Amniotic epithelial cell (primary cell): ENCODE measurements around the gene FADS3.

Experiments used
- DNase-seq: peaks from one replicate; pipeline ENCODE4 v3.0.0-alpha.2; 2010; ENCODE audit warnings: low read depth

Gene FADS3

DNA sequence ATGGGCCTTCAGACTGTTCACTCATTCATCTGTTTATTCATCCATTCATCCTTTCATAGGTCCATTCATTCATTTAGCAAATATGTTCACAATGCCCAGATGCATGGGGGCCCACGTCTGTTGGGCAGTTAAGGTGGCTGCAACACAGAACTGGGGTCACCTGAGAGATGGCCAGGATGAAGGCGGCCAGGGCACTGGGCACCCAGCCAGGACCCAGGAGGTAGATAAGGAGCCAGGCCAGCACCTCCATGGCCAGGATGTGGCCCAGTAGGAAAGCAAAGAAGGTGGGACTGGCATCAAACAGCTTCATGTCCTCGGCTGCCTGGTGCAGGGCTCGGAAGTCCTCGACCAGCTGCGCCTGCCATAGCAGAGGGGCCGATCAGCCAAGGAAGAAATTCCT lies 12.2 kb downstream of the FADS3 start:
- no peak for DNase-seq

DNA sequence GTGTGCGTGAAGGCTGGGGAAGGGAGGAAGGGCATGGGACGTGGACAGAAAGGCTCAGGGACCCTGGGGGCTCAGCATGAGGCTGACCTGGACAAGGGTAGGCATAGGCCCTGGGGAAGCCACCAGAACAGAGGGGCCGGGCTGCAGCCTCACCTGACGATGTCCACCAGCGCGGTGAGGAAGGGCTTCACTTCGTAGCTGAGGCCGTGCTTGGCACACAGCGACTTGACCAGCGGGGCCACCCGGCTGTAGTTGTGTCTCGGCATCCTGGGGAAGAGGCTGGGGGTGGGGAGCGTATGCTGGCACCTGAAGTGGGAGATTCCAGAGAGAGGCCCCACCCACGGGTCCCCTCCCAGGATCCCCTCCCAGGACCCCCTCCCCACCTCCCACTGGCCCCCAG lies 15.6 kb downstream of the FADS3 start:
- DNase-seq = no peak

DNA sequence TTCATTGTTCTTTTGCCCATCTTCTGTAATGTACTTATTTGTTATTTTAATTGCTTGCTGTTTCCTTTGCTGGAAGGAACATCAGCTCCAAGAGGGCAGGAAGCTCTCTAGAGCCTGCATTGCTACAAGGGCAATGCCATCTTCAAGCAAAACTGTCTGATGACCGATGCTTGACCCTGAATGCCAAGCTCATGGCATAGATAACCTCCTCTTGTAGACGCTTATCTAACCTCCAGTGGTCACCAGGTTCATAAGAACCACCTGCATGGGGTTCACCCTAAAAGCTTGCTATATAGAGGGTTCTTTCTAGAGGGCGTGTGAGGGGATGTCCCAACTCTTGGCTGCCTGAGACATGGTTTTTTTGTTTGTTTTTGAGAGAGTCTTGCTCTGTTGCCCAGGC lies 16.5 kb downstream of the FADS3 start:
- no peak for DNase-seq

DNA sequence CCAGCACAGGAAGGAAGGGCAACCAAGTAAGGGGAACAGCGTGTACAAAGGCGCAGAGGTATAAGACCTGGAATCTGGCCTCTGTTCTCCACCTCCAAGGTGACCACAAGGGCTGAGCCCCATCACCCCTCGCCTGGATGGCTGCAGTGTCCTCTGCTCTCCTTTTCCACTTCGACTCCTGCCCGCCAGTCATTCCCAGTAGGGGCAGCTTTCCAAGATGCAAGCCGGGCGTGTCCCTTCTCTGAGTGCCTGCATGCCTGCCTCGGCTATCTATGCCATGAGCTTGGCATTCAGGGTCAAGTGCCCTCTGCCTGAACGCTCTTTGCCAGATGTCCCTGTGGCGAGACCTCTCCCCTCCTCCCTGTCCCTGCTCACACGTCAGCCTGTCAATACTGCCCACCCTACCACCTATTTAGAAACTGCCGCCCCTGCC lies 17.0 kb downstream of the FADS3 start:
- DNase-seq = no peak

DNA sequence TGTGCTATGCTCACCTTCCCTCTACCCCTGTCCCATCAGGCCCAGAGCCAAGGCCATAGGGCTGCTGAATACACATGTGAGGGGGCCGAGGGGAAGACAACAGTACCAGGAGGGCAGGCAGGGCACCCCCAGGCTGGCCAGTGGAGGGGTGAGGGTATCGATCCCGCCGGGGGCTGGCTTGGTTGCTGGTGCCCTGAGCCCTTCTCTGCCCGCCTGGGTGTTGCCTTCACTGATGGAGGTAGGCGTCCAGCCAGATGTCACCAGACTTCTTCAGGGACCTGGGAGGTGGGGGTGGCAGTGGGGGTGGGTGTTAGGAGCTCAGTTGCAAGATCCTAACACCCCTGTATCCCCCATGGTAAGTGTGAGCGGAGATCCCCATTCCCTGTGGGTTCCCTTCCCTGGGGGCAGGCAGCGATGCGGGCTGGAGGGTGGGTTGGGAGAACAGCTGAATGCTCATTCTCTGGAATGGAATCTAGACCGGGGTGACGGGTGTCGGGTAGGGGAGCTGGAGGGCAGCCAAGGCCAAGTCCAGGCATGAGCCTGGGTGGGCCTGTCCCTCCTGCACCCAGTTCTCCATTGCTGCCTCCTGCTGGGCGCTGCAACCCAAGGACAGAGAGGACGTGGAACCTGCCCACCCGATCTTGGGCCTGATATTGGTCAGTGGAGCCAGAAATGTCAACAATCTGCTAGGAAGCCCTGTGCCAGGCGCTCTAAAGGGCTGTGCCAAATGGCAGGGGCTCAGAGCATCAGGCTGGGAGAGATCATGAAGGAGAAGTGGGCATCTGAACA lies 17.6 kb downstream of the FADS3 start:
- no peak for DNase-seq

DNA sequence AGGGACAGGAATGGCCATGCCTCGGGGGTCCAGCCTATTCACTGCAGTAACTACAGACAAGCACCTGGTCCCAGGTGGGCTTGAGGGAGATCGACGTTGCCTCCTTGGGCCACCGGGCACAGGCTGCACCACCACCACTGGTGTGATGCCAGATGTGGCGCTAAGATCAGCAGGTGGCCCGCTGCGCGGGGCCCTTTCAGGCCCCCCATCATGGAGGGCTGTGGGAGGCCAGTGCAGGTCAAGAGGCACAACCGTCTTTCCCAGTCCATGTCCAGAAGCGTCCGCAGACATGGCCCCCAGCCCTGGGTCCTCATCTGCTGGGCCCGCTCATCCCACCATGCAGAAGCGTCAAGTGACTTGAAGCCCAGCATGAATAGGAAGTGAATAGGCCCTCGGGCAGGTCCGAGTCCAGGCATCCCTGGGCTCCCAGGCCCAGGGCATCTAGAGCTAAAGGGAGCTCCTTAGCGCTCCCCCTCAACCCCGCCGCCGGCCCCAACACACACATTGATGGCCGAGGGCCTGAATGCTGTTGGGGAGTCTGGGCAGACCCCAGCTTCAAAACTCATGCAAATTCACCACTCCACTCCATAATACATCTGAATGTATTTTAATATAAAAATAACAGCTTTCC lies 18.3 kb downstream of the FADS3 start:
- DNase-seq = no peak

DNA sequence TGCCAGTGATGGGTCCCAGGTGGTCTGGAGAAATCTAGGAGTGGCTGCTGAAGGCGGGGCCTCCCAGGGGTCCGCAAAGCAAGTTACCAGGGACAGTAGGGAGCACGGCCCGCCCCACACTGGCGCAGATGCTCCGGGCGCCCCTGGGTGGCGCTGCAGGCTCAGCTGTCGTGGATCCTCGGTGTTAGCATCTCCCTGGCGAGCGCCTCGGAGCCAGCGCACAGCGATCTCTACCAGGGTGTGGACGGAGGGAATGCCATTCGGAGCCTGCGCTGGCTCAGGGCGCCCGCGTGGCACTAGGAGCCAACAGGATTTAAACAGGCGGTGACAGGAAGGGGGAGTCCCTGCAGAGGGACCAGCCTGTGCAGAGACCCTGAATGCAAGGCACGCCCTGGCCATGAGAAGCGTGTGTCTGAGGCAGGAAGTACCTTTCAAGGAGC lies 20.2 kb downstream of the FADS3 start:
- DNase-seq = peak; percentile 51

DNA sequence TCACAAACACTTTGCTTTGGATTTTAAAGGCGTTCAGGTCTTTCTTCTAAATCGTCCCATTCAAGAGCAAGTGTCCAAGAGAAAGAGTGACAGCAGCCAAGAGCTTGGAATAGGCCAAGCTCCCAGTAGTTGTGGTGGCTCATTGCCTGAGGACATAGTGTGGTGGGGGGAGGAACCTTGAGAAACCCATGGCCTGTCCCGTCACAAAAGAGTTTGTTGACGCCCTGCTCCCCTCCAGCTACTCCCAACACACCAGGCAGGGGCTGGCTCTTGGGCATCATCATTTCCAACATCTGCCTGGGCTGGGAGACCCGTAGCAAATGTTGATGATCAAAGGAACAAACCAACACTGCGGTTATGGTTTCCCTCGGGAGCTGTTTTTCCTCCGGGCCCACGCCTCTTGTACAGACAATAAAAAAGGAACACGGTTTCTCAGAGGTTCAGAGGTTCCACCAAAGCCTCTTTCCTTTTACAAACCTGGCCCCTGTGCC lies 20.8 kb downstream of the FADS3 start:
- no peak for DNase-seq

DNA sequence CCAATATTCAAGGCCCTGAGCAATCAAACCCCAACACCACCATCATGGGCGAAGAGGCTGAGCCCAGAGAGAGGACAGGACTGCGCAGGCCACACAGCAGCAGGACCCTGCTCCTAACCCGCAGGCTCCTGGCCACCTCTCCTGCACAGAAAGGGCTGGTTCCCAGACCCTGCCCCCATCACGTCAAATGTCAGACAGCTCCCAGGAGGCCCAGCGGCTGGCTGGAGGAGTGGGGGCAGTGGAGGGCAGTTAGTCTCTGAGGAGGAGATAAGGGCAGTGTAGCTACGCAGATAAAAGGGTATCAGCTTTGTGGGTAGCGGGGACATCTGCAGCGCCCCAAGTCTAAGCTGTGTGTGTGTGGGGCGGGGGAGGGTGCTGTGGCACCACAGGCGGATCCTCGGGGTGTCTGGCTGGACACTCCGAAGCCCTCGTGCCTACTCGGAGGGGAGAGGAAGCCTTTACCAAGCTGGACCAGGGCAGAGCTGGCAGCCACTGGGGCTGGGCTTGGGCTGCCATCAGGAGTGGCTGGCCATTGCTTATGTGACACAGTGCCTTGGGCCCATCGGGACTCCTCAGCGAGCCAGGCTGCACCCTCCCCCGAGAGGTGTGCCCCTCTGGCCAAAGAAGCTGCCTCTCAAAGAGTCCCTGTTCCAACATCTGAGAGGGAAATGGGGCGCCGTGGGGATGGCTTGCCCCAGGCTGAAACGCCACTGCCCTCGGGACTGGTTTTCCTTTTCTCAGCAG lies 21.5 kb downstream of the FADS3 start:
- no peak for DNase-seq

DNA sequence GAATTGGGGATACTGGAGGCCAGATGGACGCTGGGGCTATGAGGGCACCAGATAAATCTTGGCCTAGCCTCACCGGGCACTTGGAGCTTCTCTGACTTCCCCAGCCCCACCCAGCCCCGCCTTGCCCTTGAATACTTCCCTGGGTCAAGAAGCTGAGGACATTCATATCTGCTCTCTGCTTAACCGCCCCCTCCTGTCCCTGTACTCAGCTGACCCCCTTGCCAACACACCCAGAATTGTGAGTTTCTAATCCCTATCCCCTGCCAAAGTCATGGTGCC lies 22.0 kb downstream of the FADS3 start:
- no peak for DNase-seq

DNA sequence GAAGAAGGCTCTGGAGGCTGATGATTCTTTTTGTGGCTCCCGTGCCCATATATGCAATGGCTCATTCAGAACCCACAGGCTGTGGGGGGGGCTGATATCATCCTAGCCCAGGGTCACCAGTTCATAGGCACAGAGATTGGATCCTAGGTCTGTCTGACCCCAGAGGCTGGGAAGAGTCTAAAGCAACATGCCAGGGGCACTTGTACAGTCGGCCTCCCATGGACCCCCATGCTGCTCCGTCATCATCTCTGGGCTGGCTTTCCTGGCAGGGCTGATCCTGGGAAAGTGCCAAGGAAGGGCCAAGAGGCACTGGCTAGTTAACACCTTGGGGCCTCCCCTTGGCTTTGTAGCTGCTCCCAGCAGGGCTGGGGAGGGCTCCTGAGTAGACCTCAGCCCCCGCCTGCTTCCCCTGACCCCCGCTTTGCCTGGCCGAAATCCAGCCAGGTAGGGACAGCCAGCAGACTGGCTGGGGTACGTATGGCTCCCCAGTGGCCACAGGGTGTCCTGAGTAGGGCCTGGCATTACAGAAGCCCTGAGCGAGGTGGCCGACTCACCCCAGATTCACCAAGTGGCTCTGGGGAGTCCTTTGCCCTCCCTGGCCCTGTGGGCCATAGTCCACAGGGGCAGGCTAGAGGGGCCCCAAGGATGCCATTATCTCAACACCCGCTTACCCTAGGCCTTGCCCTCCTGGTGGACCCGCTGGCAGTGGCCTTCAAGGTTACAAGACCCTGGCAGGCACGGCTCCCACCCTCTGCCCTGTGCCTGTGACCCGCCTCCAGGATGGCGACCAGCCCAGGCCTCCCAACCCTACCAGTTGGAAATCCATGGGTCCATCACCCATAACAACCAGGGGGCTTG lies 22.5 kb downstream of the FADS3 start:
- DNase-seq = no peak

DNA sequence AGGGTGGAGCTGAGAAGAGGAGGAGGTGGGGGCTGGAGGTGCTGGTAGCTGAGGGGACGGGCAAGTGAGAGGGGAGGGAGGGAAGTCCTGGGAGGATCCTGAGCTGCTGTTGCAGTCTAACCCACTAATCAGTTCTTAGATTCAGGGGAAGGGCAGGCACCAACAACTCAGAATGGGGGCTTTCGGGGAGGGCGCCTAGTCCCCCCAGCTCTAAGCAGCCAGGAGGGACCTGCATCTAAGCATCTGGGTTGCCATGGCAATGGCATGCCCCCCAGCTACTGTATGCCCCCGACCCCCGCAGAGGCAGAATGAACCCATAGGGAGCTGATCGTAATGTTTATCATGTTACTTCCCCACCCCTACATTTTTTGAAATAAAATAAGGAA lies 24.4 kb downstream of the FADS3 start:
- no peak for DNase-seq

DNA sequence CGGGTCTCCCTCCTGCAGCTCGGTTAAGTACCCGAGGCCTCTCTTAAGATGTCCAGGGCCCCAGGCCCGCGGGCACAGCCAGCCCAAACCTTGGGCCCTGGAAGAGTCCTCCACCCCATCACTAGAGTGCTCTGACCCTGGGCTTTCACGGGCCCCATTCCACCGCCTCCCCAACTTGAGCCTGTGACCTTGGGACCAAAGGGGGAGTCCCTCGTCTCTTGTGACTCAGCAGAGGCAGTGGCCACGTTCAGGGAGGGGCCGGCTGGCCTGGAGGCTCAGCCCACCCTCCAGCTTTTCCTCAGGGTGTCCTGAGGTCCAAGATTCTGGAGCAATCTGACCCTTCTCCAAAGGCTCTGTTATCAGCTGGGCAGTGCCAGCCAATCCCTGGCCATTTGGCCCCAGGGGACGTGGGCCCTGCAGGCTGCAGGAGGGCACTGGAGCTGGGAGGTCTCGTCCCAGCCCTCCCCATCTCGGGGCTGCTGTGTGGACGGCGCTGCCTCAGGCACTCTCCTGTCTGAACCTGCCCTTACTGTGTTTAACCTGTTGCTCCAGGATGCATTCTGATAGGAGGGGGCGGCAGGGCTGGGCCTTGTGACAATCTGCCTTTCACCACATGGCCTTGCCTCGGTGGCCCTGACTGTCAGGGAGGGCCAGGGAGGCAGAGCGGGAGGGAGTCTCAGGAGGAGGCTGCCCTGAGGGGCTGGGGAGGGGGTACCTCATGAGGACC lies 25.0 kb downstream of the FADS3 start:
- DNase-seq = no peak

DNA sequence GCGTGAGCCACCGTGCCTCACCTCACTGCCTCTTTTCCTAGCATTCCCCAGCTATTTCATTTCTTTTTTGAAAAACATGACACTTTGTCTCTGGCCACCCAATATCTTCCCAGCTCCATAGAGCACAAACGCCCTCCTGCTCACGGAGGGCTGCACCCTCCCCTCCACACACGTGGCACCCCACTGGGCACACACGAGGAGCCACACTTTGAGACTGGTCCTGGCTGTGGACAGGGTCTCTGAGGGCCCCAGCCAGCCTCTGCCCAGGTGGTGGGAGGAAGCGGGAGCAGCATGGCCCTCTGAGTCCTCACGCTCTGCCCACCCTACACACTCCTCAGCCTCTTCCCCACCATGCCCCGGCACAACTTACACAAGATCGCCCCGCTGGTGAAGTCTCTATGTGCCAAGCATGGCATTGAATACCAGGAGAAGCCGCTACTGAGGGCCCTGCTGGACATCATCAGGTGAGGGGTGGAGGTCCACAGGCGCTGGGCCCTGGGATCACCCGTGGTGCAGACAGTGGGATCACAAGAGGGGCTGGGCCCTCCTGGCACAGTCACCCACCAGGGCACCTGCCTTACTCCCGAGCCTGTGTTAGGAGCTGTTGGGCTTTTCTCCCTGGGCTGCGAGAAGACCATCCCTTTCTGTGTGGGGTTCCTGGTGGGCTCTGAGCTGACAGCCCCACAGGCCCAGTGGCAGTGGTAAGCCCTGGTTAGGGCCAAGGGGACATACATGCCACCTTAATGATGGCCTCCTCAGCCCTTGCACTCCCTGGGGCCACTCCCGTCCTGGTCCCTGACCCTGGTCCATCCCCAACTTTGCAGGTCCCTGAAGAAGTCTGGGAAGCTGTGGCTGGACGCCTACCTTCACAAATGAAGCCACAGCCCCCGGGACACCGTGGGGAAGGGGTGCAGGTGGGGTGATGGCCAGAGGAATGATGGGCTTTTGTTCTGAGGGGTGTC lies 26.2 kb downstream of the FADS3 start:
- no peak for DNase-seq

DNA sequence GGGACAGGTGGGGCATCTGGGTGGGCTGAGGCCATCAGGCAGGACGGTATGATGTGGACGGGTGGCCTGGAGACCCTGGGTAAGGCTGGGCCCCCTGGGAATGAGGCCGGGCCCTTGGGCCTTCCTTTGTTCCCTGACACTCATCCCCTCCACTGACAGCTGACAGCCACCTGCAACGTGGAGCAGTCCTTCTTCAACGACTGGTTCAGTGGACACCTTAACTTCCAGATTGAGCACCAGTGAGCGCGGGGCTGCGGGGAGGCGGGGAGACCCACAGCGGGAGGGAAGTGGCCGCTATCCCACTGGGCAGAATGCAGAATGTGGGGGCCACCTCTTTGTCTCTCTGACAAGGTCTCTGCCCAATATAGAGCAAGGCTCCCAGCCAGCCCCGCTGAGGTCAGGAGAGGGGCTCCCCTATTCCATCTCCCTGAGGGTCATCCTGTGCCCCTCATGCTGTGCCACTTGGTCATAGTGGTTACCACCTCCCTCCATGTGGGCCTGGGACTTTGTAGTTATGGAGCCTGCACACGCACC lies 27.7 kb downstream of the FADS3 start:
- DNase-seq = no peak

DNA sequence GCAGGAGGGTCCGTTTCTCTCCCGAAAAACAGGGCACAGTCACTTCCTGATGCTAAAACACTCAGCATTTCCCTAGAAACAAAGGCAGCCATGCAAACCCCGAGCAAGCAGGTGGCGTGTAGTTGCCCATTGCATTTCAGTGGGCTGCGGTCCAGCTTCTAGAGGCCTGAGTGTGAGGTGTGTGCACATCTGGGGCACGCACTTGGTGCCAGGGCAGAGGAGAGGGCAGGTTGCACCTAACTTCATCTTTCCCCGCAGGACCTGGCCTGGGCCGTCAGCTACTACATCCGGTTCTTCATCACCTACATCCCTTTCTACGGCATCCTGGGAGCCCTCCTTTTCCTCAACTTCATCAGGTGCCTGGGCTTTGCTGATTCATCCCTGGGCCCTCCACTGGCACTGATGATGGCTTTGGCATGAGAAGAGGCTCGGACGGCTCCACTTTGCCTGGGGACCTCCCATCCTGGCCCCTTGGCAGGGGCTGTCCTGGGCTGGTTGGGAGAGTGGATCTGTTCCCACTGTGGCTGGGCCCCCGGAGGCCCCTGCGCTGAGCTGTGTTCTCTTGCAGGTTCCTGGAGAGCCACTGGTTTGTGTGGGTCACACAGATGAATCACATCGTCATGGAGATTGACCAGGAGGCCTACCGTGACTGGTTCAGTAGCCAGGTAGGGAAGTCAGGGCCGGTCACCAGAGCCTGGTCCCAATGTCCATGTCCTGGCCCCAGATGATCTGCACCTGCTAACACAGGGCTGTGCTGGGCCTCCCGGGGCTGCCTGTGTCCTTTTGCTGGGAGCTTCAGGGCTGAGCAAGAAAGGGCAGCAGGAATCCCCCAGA lies 28.4 kb downstream of the FADS3 start:
- no peak for DNase-seq

DNA sequence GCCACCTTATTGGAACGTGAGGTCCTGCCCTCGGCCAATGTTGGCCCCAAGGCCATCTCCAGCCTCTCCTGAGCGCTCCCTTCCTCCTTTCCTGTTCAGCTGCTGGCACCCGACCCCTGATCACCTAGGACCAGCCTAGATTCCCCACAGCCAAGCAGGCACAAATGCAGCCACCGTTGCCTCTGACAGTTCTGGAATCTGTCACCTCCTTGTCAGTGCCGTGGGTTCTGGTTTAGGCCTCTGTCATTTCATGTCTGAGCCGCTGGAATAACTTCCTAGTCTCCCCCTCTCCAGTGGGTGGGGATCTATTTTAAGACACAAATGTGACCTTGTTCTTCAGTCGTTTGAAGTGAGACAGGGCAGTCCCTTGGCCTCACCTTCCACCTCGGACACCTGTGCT lies 29.7 kb downstream of the FADS3 start:
- DNase-seq = no peak

DNA sequence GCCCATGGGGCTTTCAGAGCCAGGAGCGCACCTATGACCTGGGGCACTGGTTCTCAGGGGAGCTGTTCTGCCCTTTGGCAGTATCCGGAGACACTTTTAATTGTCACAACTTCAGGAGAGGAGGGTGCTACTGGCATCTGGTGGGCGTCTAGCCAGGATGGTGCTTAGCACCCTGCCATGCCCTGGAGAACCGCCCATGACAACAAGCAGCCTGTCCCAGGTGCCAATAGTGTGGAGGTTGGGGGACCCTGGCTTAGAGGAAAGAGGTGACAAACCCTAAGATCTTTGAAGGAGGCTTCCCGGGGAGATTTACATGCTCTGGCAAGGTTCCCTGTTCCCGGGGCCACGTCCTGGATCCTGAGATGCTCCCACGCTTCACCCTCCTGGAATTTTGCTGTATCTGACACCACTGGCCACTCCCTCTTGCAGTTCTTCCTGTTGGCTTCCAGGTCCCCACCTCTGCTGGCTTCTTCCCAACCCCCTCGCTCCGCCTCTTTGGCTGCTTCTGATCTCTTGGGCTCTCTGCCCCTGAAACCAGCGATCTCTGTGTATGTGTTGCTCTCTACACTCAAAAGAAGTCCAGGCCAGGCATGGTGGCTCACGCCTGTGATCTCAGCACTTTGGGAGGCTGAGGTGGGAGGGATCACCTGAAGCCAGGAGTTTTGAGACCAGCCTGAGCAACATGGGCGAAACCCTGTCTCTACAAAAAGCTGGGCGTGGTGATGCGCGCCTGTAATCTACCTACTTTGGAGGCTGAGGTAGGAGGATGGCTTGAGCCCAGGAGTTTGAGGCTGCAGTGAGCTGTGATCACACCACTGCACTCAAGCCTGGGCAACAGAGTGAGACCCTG lies 31.1 kb downstream of the FADS3 start:
- peak; percentile 29 for DNase-seq
